ENCODE results near the gene BCL11B. TPM values are rescaled to one million over a fixed set of nuclear protein-coding genes. Genes with fewer than 3 reads are reported as not detected.

The BCL11B gene
- total and polyA plus RNA-seq, 4 experiments from 2014 or later: 2.6 to 165 (median 87.3) TPM

- Mint-ChIP-seq H3K4me3 (peak overlapping the region; percentile 94 to 100 (median 98)), H3K27ac (peak overlapping the region; percentile 99 to 100 (median 100)), H3K27me3 (no peaks in the 10 kb centered on the region), H3K4me1 (peaks cover 64 to 100% (median 88%) of the 10 kb centered on the region in 4 donors), H3K9me3 (peaks cover 0 to 26% (median 0%) of the 10 kb centered on the region in 8 donors), H3K36me3 (peaks cover 73 to 86% of the 10 kb centered on the region in 2 donors)
- no peaks in the 10 kb centered on the region for H3K27me3 ChIP-seq (ENCODE audit: insufficient read depth, low read length)
- peak overlapping the region; percentile 33 to 64 for H3K4me3 ChIP-seq (ENCODE audit: low read length in 2 of 2)
- H3K4me1 ChIP-seq (ENCODE audit: insufficient read depth, low read length): peaks cover 95% of the 10 kb centered on the region
- peak overlapping the region; percentile 98 for H3K27ac ChIP-seq (ENCODE audit: low read depth, low read length)
- ChIA-PET POLR2A (ENCODE audit: partially characterized antibody) (interaction anchor here (66.7 to 87.2 kb wide), 2 partner anchors 14 to 43 kb away, joined by 6015 read pairs; partner anchors contain the start of gene BCL11B), CTCF (ENCODE audit: partially characterized antibody) (interaction anchor here (0.9 to 1.9 kb wide), 3 partner anchors 16 to 24 kb away, joined by 3 to 6 read pairs (median 4); no protein-coding TSS in a partner anchor)
- H3K9me3 ChIP-seq (ENCODE audit: control insufficient read depth in 1 of 2, low read length in 2 of 2): no peaks in the 10 kb centered on the region
- peak in 4 of 5 donors; percentile 3 to 29 (median 10) for DNase-seq
- peaks cover 35% of the 10 kb centered on the region for H3K36me3 ChIP-seq (ENCODE audit: insufficient read depth, low read length)
- intact Hi-C loops (cut with micrococcal nuclease): no loop called here
Observed at GRCh38 chr14:99258341-99258861, 13.6 kb downstream of the BCL11B start.

- peak overlapping the region; percentile 94 to 100 (median 98) for H3K4me3 Mint-ChIP-seq
- DNase-seq: peak; percentile 32 to 55 (median 35)
- H3K4me3 ChIP-seq (ENCODE audit: low read length in 2 of 2): peak overlapping the region; percentile 33 to 64
- no peaks in the 10 kb centered on the region for H3K9me3 ChIP-seq (ENCODE audit: control insufficient read depth in 1 of 2, low read length in 2 of 2)
- peaks cover 0 to 27% (median 0%) of the 10 kb centered on the region in 8 donors for H3K9me3 Mint-ChIP-seq
- peaks cover 95% of the 10 kb centered on the region for H3K4me1 ChIP-seq (ENCODE audit: insufficient read depth, low read length)
- H3K4me1 Mint-ChIP-seq: peaks cover 65 to 100% (median 88%) of the 10 kb centered on the region in 4 donors
- no peaks in the 10 kb centered on the region for H3K27me3 ChIP-seq (ENCODE audit: insufficient read depth, low read length)
- intact Hi-C loops (cut with micrococcal nuclease): no loop called here
- peak overlapping the region; percentile 98 for H3K27ac ChIP-seq (ENCODE audit: low read depth, low read length)
- H3K36me3 Mint-ChIP-seq: peaks cover 78 to 88% of the 10 kb centered on the region in 2 donors
- CTCF ChIA-PET (ENCODE audit: partially characterized antibody): interaction anchor here (0.9 to 1.9 kb wide), 5 partner anchors 15 to 25 kb away, joined by 3 to 6 read pairs (median 4); no protein-coding TSS in a partner anchor
- no peaks in the 10 kb centered on the region for H3K27me3 Mint-ChIP-seq
- H3K36me3 ChIP-seq (ENCODE audit: insufficient read depth, low read length): peaks cover 40% of the 10 kb centered on the region
- POLR2A ChIA-PET (ENCODE audit: partially characterized antibody): interaction anchor here (1.5 to 87.2 kb wide), 3 partner anchors 13 to 1076 kb away, joined by 3 to 6015 read pairs (median 6015); partner anchors contain the start of gene BCL11B
- H3K27ac Mint-ChIP-seq: peak overlapping the region; percentile 99 to 100 (median 100)
Observed at GRCh38 chr14:99257673-99258221, 14.2 kb downstream of the BCL11B start.

- Histone ChIP-seq H3K27me3 (ENCODE audit: insufficient read depth, low read length) (no peaks in the 10 kb centered on the region), H3K4me1 (ENCODE audit: insufficient read depth, low read length) (peaks cover 98% of the 10 kb centered on the region), H3K36me3 (ENCODE audit: insufficient read depth, low read length) (peaks cover 45% of the 10 kb centered on the region), H3K27ac (ENCODE audit: low read depth, low read length) (peak overlapping the region; percentile 98), H3K9me3 (ENCODE audit: control insufficient read depth in 1 of 2, low read length in 2 of 2) (no peaks in the 10 kb centered on the region), H3K4me3 (ENCODE audit: low read length in 2 of 2) (peak overlapping the region; percentile 33 to 64)
- peak in 2 of 5 donors; percentile 1 to 13 for DNase-seq
- H3K27me3 Mint-ChIP-seq: no peaks in the 10 kb centered on the region
- peaks cover 64 to 100% (median 88%) of the 10 kb centered on the region in 4 donors for H3K4me1 Mint-ChIP-seq
- ChIA-PET POLR2A (ENCODE audit: partially characterized antibody) (interaction anchor here (1.5 to 87.2 kb wide), 3 partner anchors 13 to 1075 kb away, joined by 3 to 6015 read pairs (median 6015); partner anchors contain the start of gene BCL11B), CTCF (ENCODE audit: partially characterized antibody) (interaction anchor here (0.8 to 1.9 kb wide), 5 partner anchors 15 to 24 kb away, joined by 3 to 6 read pairs (median 4); no protein-coding TSS in a partner anchor)
- H3K9me3 Mint-ChIP-seq: peaks cover 0 to 22% (median 0%) of the 10 kb centered on the region in 8 donors
- peak overlapping the region; percentile 94 to 100 (median 98) for H3K4me3 Mint-ChIP-seq
- intact Hi-C loops (cut with micrococcal nuclease): no loop called here
- H3K36me3 Mint-ChIP-seq: peaks cover 77 to 87% of the 10 kb centered on the region in 2 donors
- peak overlapping the region; percentile 99 to 100 (median 100) for H3K27ac Mint-ChIP-seq
Observed at GRCh38 chr14:99257122-99257672, 14.8 kb downstream of the BCL11B start.

- Histone ChIP-seq H3K36me3 (ENCODE audit: insufficient read depth, low read length) (peaks cover 45% of the 10 kb centered on the region), H3K4me1 (ENCODE audit: insufficient read depth, low read length) (peaks cover 98% of the 10 kb centered on the region), H3K9me3 (ENCODE audit: control insufficient read depth in 1 of 2, low read length in 2 of 2) (no peaks in the 10 kb centered on the region), H3K27ac (ENCODE audit: low read depth, low read length) (peak overlapping the region; percentile 98), H3K4me3 (ENCODE audit: low read length in 2 of 2) (peak overlapping the region; percentile 31 to 33), H3K27me3 (ENCODE audit: insufficient read depth, low read length) (no peaks in the 10 kb centered on the region)
- peak in 3 of 5 donors; percentile 0 to 36 (median 16) for DNase-seq
- peak overlapping the region; percentile 94 to 100 (median 98) for H3K4me3 Mint-ChIP-seq
- peaks cover 77 to 90% of the 10 kb centered on the region in 2 donors for H3K36me3 Mint-ChIP-seq
- POLR2A ChIA-PET (ENCODE audit: partially characterized antibody): interaction anchor here (1.5 to 87.2 kb wide), 3 partner anchors 12 to 1074 kb away, joined by 3 to 6015 read pairs (median 6015); partner anchors contain the start of gene BCL11B
- no peaks in the 10 kb centered on the region for H3K27me3 Mint-ChIP-seq
- intact Hi-C loops (cut with micrococcal nuclease): no loop called here
- peak overlapping the region; percentile 99 to 100 (median 100) for H3K27ac Mint-ChIP-seq
- CTCF ChIA-PET (ENCODE audit: partially characterized antibody): interaction anchor here (0.8 to 1.9 kb wide), 4 partner anchors 14 to 24 kb away, joined by 3 to 6 read pairs (median 4); no protein-coding TSS in a partner anchor
- H3K9me3 Mint-ChIP-seq: peaks cover 0 to 22% (median 0%) of the 10 kb centered on the region in 8 donors
- H3K4me1 Mint-ChIP-seq: peaks cover 66 to 100% (median 89%) of the 10 kb centered on the region in 4 donors
Observed at GRCh38 chr14:99256483-99256874, 15.5 kb downstream of the BCL11B start.

- peak in 2 of 5 donors; percentile 34 to 47 for DNase-seq
- Histone ChIP-seq H3K4me1 (ENCODE audit: insufficient read depth, low read length) (peaks cover 98% of the 10 kb centered on the region), H3K27ac (ENCODE audit: low read depth, low read length) (peak overlapping the region; percentile 98), H3K4me3 (ENCODE audit: low read length in 2 of 2) (peak overlapping the region; percentile 31 to 33), H3K9me3 (ENCODE audit: control insufficient read depth in 1 of 2, low read length in 2 of 2) (no peaks in the 10 kb centered on the region), H3K36me3 (ENCODE audit: insufficient read depth, low read length) (peaks cover 45% of the 10 kb centered on the region), H3K27me3 (ENCODE audit: insufficient read depth, low read length) (no peaks in the 10 kb centered on the region)
- Mint-ChIP-seq H3K27me3 (no peaks in the 10 kb centered on the region), H3K27ac (peak overlapping the region; percentile 99 to 100 (median 100)), H3K9me3 (peaks cover 0 to 22% (median 0%) of the 10 kb centered on the region in 8 donors), H3K36me3 (peaks cover 75 to 90% of the 10 kb centered on the region in 2 donors), H3K4me1 (peaks cover 67 to 100% (median 89%) of the 10 kb centered on the region in 4 donors), H3K4me3 (peak overlapping the region; percentile 78 to 100 (median 98))
- POLR2A ChIA-PET (ENCODE audit: partially characterized antibody): interaction anchor here (1.7 to 87.2 kb wide), 3 partner anchors 11 to 1278 kb away, joined by 5 to 6015 read pairs (median 6015); partner anchors contain the start of gene BCL11B
- CTCF ChIA-PET (ENCODE audit: partially characterized antibody): interaction anchor here (0.9 to 4.1 kb wide), 4 partner anchors 9 to 1117 kb away, joined by 3 to 25 read pairs (median 7); no protein-coding TSS in a partner anchor
- intact Hi-C loops (cut with micrococcal nuclease): loop anchor here (1.0 kb wide), 1 partner anchor 12 kb away; no protein-coding TSS in a partner anchor
Observed at GRCh38 chr14:99255621-99256482, 16.1 kb downstream of the BCL11B start.
